MCF 10A (cell line): ENCODE results near the gene GIT1. TPM values are rescaled to one million over a fixed set of nuclear protein-coding genes. Genes with fewer than 3 reads are reported as not detected.

Source experiments
- BruUV-seq: library from RNA; stranded (reverse); fragments of 400-500 nt; replicated peaks from 2 replicates; lab custom pipeline; 2021; lab: Mats Ljungman, UMichigan
- CTCF ChIA-PET: fragments of 300-600 bp; sonication (Branson Sonifier 250); formaldehyde crosslinking; extraction: SDS; loops from one replicate; lab custom pipeline; 2021; ENCODE audit warnings: antibody characterized with exemption, inconsistent platforms; lab: Yijun Ruan, JAX
- POLR2A ChIA-PET: fragments of 300-600, 350-650 bp; sonication (Branson Sonifier 250); formaldehyde crosslinking; extraction: SDS; loops from one replicate; lab custom pipeline; 2020; ENCODE audit warnings: antibody characterized with exemption, inconsistent platforms; lab: Yijun Ruan, JAX
- DNase-seq: peaks from one replicate; pipeline ENCODE4 v3.0.0-alpha.2; 2018; ENCODE audit not compliant: unreplicated experiment
- H3K27ac Mint-ChIP-seq: one replicate; pipeline ENCODE4 v1.8.0; 2022; ENCODE audit warnings: mild to moderate bottlenecking, low read depth, mixed read lengths; ENCODE audit not compliant: unreplicated experiment
- H3K27me3 Mint-ChIP-seq: one replicate; pipeline ENCODE4 v1.8.0; 2022; ENCODE audit warnings: mixed read lengths; ENCODE audit not compliant: insufficient read depth, unreplicated experiment
- H3K36me3 Mint-ChIP-seq: one replicate; pipeline ENCODE4 v1.8.0; 2022; ENCODE audit warnings: mild to moderate bottlenecking, moderate library complexity, mixed read lengths; ENCODE audit not compliant: insufficient read depth, unreplicated experiment
- H3K4me1 Mint-ChIP-seq: one replicate; pipeline ENCODE4 v1.8.0; 2022; ENCODE audit warnings: mixed read lengths; ENCODE audit not compliant: insufficient read depth, unreplicated experiment
- H3K4me3 Mint-ChIP-seq: one replicate; pipeline ENCODE4 v1.8.0; 2022; ENCODE audit warnings: mild to moderate bottlenecking, moderate library complexity, mixed read lengths; ENCODE audit not compliant: unreplicated experiment
- H3K9me3 Mint-ChIP-seq: one replicate; pipeline ENCODE4 v1.8.0; 2022; ENCODE audit warnings: mixed read lengths; ENCODE audit not compliant: unreplicated experiment
- intact Hi-C: fragments of 100-400 bp; cut with micrococcal nuclease; formaldehyde crosslinking; loops from 2 replicates; pipeline ENCODE4 v1.14.1; 2022
- total RNA-seq: library from RNA; stranded (reverse); gene quantifications from 2 replicates; pipeline ENCODE4 v1.2.3, GENCODE V29; 2022
- TF ChIP-seq, protein P1 (sequence below): fragments of 200-600 bp; IDR thresholded peaks from one replicate; pipeline ENCODE4 v1.8.0; 2022; ENCODE audit warnings: antibody characterized with exemption, mild to moderate bottlenecking; ENCODE audit not compliant: unreplicated experiment

GIT1 gene
- total RNA-seq, 1 experiment from 2014 or later: 49.0 TPM

DNA sequence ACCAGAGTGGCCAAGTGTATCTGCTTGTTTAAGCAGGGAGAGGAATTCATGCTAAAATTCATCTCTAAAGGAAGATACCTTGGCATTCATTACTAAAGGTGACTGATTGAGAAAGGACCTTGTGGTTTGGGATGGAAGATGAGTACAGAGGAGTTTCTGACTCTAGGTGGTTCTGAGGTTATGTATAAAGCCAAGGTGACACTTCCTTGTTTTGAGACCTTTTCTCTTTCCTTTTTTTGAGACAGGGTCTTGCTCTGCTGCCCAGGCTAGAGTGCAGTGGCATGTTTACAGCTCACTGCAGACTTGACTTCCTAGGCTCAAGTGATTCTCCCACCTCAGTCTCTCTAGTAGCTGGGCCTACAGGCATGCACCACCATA, 31.7 kb downstream of the GIT1 start:
- no TSS peak for BruUV-seq
- CTCF ChIA-PET: no interaction called here
- DNase-seq: no peak
- Mint-ChIP-seq H3K27me3 (no peaks in the 10 kb centered on the region), H3K4me3 (no peak overlapping the region), H3K9me3 (no peaks in the 10 kb centered on the region), H3K27ac (no peak overlapping the region), H3K36me3 (peaks cover 2% of the 10 kb centered on the region), H3K4me1 (no peaks in the 10 kb centered on the region)
- POLR2A ChIA-PET: interaction anchor here (5.1 kb wide), 1 partner anchor 9 kb away, joined by 23 read pairs; the partner anchor contains the start of genes ABHD15 and TP53I13
- TF ChIP-seq, protein P1, sequence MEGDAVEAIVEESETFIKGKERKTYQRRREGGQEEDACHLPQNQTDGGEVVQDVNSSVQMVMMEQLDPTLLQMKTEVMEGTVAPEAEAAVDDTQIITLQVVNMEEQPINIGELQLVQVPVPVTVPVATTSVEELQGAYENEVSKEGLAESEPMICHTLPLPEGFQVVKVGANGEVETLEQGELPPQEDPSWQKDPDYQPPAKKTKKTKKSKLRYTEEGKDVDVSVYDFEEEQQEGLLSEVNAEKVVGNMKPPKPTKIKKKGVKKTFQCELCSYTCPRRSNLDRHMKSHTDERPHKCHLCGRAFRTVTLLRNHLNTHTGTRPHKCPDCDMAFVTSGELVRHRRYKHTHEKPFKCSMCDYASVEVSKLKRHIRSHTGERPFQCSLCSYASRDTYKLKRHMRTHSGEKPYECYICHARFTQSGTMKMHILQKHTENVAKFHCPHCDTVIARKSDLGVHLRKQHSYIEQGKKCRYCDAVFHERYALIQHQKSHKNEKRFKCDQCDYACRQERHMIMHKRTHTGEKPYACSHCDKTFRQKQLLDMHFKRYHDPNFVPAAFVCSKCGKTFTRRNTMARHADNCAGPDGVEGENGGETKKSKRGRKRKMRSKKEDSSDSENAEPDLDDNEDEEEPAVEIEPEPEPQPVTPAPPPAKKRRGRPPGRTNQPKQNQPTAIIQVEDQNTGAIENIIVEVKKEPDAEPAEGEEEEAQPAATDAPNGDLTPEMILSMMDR: no peak
- intact Hi-C loops: no loop called here

- H3K36me3 Mint-ChIP-seq: peaks cover 7% of the 10 kb centered on the region
- POLR2A ChIA-PET: interaction anchor here (5.1 kb wide), 1 partner anchor 10 kb away, joined by 23 read pairs; the partner anchor contains the start of genes ABHD15 and TP53I13
- no peaks in the 10 kb centered on the region for H3K27me3 Mint-ChIP-seq
- H3K4me1 Mint-ChIP-seq: no peaks in the 10 kb centered on the region
- CTCF ChIA-PET: interaction anchor here (0.7 to 1.5 kb wide), 3 partner anchors 8 to 60 kb away, joined by 3 read pairs; no protein-coding TSS in a partner anchor
- TF ChIP-seq, protein P1: no peak
- no peak for DNase-seq
- BruUV-seq: no TSS peak
- no peaks in the 10 kb centered on the region for H3K9me3 Mint-ChIP-seq
- no peak overlapping the region for H3K4me3 Mint-ChIP-seq
- intact Hi-C loops: no loop called here
- H3K27ac Mint-ChIP-seq: no peak overlapping the region
These were observed 32.2 kb downstream of the GIT1 start for GRCh38 chr17:29557085-29557738.

GRCh38 chr17:29555840-29556239, 33.6 kb downstream of the GIT1 start:
- intact Hi-C loops: no loop called here

More at GRCh38 chr17:29555840-29556239, 33.6 kb downstream of the GIT1 start:
- H3K4me1 Mint-ChIP-seq: no peaks in the 10 kb centered on the region
- TF ChIP-seq, protein P1: no peak
- ChIA-PET POLR2A (interaction anchor here (5.1 kb wide), 1 partner anchor 11 kb away, joined by 23 read pairs; the partner anchor contains the start of genes ABHD15 and TP53I13), CTCF (interaction anchor here (1.5 kb wide), 1 partner anchor 62 kb away, joined by 3 read pairs; no protein-coding TSS in a partner anchor)
- H3K4me3 Mint-ChIP-seq: no peak overlapping the region
- no peaks in the 10 kb centered on the region for H3K9me3 Mint-ChIP-seq
- H3K27me3 Mint-ChIP-seq: no peaks in the 10 kb centered on the region
- H3K27ac Mint-ChIP-seq: no peak overlapping the region
- H3K36me3 Mint-ChIP-seq: peaks cover 14% of the 10 kb centered on the region
- BruUV-seq: no TSS peak
- no peak for DNase-seq
